Stimulated activated CD8-positive, alpha-beta memory T cell treated with anti-CD3 and anti-CD28 coated beads, Interleukin-7, amount 100 ng/mL, for 24 hours (primary cell): ENCODE measurements around the gene ZNF367.
"Not testable (repeated sequence)": the region's sequence is repeated elsewhere in the genome, so short reads cannot be mapped to it uniquely, and the experiment has no call there.

Experiments used
- DNase-seq: peaks from one replicate; pipeline ENCODE4 v3.0.0-alpha.2; 2020; ENCODE audit warnings: low read depth

The ZNF367 gene

DNA sequence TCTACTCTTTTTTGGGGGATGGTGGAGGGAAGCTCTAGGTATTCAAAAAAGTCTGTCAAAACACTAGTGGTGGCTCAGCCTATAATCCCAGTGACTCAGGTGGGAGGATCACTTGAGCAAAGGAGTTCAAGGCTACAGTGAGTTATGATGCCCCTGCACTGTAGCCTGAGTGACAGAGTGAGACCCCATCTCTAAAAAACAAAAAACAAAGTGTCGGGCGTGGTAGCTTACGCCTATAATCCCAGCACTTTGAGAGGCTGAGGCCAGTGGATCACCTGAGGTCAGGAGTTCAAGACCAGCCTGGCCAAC, 18.9 kb downstream of the ZNF367 start:
- DNase-seq: no peak

DNA sequence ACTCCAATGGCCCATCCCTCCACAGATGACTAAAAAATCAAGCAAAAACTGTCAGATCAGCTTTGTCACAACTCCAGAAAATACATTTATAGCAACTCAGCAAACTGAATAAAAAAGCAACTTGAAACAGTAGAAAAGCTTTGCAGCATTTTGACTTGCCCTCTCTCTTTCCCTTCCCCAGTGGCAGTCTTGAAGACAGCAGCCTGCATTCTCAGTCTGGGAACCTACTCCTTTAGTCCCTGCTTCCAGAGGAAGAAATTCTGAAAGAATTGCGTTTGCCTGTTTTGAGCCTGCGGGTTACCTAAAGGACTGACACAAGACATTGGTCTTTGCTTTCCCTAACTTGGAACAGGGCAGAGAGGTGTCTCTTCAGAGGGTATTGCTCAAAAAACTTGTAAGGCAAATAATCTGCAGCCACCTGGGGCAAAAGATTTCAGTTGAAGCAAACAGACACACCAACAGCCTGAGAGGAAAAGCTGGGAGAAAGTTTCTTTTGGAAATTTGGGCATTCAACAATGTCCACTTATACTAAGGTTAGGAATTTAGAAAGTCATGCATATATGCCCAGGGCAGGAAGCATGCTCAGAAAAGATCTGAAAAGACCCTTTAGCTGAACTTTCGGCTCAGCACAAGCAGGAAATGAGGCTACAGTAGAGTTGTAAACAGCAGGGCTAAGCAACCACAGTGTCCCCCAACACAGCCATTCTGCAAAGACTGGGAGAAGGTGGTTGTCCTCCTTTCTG, 19.4 kb downstream of the ZNF367 start:
- DNase-seq: no peak

GRCh38 chr9:96395964-96396363, 22.2 kb downstream of the ZNF367 start:
- DNase-seq: no peak

DNA sequence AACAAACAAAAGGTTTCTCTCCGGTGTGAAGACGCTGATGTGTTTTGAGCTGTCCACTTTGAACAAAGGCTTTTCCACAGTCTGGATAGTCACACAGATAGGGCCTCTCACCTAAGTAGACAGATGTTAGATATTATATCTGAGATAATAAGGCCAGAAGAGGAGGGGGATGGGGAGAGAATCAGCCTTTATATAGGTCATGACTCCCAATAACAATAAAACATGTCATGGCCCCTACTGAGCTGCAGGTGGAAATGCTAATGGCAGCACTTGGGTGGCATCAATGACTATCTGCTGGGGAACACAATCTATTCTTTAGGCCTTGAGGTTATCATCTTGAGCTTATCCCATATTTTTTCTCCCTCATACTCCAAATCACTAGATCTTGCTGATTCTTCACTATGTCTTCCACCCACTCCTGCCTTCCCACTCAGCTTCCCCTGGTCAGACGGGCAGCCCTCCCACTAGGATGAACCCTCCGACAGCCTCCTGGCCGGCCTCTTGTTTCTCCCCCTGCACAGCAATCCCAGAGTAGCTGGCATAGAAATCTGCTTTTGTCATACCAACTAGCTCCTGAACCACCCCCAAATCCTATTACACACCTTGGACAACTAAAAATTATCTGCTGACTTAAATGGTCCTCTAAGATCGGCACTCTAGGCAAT, 23.2 kb downstream of the ZNF367 start:
- no peak for DNase-seq

DNA sequence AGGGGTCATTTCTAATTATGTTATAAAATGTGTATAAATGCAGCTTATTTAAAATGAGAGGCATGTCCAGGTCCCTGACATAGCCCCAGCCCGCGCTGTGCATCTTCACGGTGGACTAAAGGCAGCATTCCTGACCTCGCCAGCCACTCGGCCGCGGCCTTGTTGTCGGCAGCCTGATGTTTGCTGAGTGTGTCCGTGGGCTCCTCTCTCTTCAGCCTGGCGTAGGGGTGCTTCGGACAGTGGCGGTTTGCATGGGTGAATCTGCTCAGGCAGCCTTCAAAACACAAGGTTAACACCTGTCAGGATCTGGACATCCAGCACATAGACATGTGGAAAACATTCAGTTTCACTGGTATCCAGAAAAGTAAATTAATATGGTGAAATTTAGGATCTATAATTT, 25.9 kb downstream of the ZNF367 start:
- DNase-seq: no peak

GRCh38 chr9:96391021-96391765, 27.0 kb downstream of the ZNF367 start:
- DNase-seq: no peak

GRCh38 chr9:96388144-96388543, 30.0 kb downstream of the ZNF367 start:
- no peak for DNase-seq

DNA sequence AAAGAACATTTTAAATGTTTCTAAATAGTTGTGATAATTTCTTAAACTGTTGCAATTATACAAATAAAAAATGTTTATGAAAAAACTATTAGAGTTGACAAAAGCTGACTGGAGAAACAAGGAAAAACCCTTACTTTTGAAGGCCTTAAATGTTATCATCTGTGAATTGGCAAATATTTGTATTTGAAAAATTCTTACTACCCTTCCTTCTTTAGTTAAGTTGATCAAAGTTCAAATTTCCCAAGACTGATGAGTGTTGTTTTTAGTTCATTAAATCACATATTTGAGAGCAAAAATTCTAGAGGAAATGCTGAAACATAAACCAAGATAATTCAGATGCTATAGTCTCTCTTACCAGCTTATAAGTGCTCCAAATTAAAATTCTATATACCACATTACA, 32.0 kb downstream of the ZNF367 start:
- DNase-seq: no peak

DNA sequence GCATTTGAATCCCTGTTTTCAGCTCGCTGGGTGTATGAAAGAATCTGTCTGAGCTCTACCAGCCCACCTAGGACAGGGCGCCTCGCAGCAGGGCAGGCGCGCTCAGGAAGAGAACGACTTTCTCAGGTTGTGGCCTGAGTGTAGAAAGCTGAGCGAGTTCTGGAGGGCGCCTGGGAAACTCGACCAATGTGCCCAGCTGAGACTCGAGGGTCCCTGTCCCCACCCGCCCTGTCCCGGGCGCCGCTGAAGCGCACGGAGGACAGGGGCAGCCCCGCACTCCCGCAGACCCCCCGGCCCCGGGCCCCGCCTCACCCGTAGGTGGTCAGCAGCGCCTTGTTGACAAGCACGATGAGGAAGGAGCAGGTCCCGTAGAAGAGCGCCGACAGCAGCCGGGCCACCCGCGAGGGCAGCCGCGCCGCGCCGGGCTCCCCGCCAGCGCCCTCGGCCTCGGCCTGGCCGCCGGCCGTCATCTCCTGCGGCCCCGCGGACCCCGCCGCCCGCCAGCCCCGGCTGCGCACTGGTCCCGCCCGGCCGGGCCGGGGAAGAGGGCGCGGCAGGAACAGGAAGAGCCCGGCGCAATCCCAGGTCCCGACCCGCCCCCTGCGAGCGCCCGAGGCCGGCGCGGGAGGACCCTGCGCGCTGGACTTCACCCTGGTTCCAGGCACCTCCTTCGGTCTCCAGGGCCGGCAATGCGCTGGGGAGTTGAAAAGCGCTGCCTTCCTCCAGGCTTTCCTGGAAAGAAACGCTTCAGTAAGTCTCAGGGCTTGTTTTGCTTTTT, 34.8 kb downstream of the ZNF367 start, which contains the start of gene SLC35D2:
Gene SLC35D2 (minus strand): TSS at position 547 of the 778 bp plus-strand sequence. CDS start 77 bp downstream, at position 470.
- DNase-seq: no peak

- DNase-seq: no peak
Observed at GRCh38 chr9:96382839-96383164, 35.4 kb downstream of the ZNF367 start.

DNA sequence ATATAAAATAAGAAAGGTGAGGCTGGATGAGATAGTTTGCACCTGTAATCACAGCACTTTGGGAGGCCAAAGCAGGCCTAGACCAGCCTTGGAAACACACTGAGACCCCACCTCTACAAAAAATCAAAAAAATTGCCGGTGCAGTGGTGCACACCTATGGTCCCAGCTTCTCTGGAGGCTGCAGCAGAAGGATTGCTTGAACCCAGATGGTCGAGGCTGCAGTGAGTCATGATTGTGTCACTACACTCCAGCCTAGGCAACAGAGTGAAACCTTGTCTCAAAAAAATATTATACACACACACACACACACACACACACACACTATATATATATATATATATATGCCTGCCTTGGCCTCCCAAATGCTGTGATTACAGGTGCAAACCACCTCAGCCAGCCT, 36.0 kb downstream of the ZNF367 start:
- no peak for DNase-seq

DNA sequence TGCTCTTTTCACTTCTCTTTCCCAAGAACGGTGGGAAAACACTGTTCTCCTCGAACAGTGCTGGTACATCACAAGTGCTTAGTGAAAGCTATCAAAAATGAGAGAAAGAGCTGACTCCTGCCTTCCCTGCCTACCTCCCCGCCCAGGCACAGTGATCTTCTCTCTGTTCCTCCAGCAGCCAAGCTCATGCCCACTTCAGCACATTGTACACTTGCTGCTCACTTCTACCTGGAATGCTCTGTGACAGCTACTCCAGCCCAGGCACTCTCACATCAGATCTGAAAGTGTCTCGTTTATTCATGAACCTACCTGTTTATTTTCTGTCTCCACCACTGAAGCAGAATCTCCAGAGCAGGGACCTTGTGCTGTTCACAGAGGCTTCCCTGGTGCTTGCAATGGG, 36.5 kb downstream of the ZNF367 start:
- DNase-seq: no peak

- no peak for DNase-seq
Observed at GRCh38 chr9:96381125-96381524, 37.0 kb downstream of the ZNF367 start.

- DNase-seq: no peak
Observed at GRCh38 chr9:96379461-96379860, 38.7 kb downstream of the ZNF367 start.

- DNase-seq: no peak
Observed at GRCh38 chr9:96378187-96378586, 40.0 kb downstream of the ZNF367 start.

DNA sequence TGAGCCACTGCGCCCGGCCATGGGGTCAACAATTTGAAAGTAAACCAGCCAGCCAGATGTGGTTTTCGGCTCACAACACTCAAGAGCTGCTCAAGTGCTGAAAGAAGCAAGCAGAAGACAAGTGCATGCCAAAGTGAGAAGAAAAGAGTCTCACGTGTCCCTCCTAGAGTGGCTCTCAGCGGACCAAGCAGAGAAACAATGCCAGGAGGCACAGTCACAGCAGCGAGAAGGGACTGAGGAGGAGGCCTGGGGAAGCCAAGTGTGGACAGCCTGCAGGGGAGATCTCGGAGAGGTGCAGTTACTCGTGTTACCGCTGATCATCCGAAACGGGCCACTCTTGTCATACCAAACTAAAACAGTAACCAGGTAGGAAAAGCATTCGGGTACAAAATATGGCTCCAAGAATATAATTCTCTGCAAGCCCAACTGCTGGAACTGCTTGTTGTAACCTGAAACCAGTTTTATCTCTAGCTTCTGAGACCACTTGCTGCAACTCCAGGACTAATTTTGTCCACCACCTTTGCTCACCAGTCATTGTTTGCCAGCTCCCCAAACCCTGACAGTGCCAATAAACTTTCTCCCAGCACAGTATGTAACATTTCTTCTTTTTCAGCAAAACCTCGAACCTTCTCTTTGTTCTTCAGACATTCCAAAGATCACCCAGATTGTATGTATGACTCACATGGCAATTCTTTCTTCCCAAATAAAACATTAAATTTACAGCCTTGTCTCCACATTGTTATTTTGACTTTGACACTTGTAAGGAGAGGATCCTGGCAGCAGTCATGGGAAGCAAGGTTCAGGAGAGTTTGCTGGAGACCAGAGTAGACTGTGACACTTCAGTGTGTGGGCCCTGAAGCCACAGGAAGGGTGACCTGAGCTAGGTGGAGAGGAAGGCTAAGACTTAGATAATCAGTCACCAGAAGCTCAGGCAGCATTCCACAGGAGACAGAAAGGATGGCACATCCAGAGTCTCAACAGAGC, 41.0 kb downstream of the ZNF367 start:
- DNase-seq: no peak

- not testable (repeated sequence) for DNase-seq
Observed at GRCh38 chr9:96375507-96375906, 42.7 kb downstream of the ZNF367 start.

DNA sequence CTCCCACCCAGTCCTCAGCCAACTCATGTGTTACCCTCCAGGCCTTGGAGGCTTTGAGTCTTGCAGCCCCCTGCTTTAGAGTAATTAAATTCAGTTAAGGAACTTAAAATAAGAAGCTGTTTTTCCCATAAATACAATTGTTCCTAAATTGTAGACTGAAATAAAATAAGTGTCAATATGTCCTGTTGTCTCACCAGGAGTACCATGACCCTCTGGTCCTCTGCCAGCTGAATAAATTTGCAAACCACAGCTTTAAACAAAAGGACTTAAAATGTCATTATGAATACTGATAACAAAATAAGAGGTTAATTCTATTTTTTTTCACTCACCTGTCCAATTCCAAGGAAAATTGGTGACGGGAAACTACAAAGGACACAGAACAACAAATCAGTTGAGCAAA, 50.2 kb downstream of the ZNF367 start:
- DNase-seq: no peak

DNA sequence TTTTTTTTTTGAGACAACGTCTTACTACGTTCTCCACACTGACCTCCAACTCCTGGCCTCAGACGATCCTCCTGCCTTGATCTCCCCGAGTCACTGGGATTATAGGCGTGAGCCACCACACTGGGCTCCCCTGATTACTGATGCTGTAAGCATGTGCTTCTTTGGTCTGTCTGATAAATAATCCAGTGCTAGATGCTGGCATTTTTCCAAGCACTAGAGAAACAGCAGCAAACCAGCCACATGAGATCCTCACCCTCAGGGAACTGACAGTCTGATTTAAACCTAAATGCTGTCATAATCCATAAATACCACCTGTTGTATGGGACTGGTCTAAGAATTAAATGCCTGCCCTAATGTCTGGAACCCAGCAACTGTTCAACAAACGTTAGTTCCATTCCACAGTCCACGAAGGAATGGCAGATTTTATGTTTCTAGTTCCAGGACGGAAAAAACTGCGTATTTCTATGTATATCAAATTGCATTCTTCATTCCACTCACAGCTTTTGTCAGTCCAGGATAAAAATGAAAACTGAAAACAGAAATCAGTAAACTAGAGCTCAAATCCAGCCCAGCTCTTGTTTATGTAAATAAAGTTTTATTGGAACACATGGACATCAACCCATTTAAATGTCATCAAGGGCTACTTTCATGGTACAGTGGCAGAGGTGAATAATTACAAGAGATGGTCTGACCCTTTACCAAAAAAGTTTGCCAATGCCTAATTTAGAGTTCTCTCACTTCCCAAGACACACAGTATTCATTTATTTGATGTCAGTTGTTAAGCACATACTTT, 54.8 kb downstream of the ZNF367 start:
- DNase-seq: no peak

- DNase-seq: not testable (repeated sequence)
Observed at GRCh38 chr9:96362119-96362518, 56.1 kb downstream of the ZNF367 start.
